ENCODE results near the gene EFCAB5.
A peak's percentile ranks its signal among the peaks of the same experiment; 100 is the strongest.

GRCh38 chr17:30116661-30117551, 175.5 kb downstream of the EFCAB5 start, which contains the start of gene NSRP1:
- TF ChIP-seq POLR2AphosphoS5 (IDR thresholded peaks at IDR 0.05) = peak; percentile 99
- peak; percentile 9 for TF ChIP-seq CTCF (IDR thresholded peaks at IDR 0.05; ENCODE audit: poor library complexity, severe bottlenecking)
- no peak for TF ChIP-seq EZH2 (IDR thresholded peaks at IDR 0.05; ENCODE audit: borderline replicate concordance, insufficient read depth, low read length, poor library complexity, severe bottlenecking)
- peak; percentile 94 for TF ChIP-seq REST (IDR thresholded peaks at IDR 0.05; ENCODE audit: borderline replicate concordance)
- TF ChIP-seq EP300 (conservative IDR thresholded peaks at IDR 0.05; ENCODE audit: poor library complexity, severe bottlenecking) = peak; percentile 55
- TF ChIP-seq RAD21 (conservative IDR thresholded peaks at IDR 0.05) = no peak

All from neural cell (in vitro differentiated cells).